ENCODE results near the gene ITGB1BP1.
A peak's percentile ranks its signal among the peaks of the same experiment; 100 is the strongest.

Gene ITGB1BP1, protein sequence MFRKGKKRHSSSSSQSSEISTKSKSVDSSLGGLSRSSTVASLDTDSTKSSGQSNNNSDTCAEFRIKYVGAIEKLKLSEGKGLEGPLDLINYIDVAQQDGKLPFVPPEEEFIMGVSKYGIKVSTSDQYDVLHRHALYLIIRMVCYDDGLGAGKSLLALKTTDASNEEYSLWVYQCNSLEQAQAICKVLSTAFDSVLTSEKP

GRCh38 chr2:9423100-9423921 lies at the start of gene ITGB1BP1, which contains the start of gene CPSF3:
Gene ITGB1BP1 (minus strand): TSS chr2:9423528. CDS start chr2:9418697, 4,831 bp downstream.
Gene CPSF3 (plus strand): TSS chr2:9423654. CDS start chr2:9423774, 120 bp downstream.
- peak; percentile 80 to 95 (median 94) for DNase-seq (ENCODE audit: low read depth in 2 of 3, low spot score in 2 of 3)

DNA sequence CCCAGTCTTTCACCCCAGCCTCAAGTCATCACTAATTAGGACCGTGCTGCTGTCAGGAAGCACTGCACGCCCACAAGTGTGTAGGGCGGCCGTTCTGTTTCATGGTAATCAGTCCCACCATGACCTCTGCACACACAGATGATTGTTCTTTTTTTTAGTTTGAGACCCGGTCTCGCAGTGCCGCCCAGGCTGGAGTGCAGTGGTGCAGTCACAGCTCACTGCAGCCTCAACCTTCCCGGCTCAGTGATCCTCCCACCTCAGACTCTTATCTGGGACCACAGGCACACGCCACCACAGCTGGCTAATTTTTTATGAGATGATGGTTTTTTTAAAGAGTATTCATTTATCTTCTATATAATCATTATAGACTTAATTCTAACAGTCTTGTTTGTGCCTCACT lies 49.2 kb upstream of the ITGB1BP1 start:
- DNase-seq (ENCODE audit: low read depth in 2 of 3, low spot score in 2 of 3), result no peak

DNA sequence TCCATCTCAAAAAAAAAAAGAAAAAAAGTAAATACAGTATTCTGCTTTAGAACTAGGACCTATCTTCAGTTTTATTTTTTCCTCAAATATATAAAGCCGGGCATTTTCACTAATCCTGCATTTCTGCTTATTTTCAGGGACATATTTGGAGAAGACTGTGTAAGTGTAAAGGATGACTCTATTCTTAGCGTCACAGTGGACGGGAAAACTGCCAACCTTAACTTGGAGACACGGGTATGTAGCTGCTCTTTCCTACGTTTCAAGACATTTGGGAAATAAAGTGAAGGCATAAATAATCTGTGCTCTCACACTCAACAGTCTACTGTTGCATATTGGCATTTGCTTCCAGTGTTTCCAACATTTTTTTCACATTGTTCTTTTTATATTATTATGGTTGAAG lies 47.9 kb upstream of the ITGB1BP1 start:
- no peak for DNase-seq (ENCODE audit: low read depth in 2 of 3, low spot score in 2 of 3)

- DNase-seq (ENCODE audit: low read depth in 2 of 3, low spot score in 2 of 3), result no peak
Measured at GRCh38 chr2:9467687-9468086, 44.4 kb upstream of the ITGB1BP1 start.

DNA sequence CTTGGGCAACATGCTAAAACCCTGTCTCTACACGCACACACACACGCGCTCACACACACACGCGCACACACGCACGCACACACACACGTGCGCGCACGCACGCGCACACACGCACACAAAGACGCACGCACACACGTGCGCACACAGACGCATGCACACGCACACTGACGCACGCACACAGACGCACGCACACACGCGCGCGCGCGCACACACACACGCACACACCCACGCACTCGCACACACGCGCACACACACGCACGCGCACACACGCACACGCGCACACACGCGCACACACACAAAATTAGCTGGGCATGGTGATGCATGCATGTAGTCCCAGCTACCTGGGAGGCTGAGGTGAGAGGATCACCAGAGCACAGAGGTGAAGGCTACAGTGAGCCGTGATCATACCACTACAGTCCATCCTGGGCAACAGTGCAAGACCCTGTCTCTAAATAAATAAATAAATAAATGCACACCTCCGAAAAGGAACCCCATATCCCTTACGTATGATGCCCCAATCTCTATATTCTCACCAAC lies 42.9 kb upstream of the ITGB1BP1 start:
- no peak for DNase-seq (ENCODE audit: low read depth in 2 of 3, low spot score in 2 of 3)

DNA sequence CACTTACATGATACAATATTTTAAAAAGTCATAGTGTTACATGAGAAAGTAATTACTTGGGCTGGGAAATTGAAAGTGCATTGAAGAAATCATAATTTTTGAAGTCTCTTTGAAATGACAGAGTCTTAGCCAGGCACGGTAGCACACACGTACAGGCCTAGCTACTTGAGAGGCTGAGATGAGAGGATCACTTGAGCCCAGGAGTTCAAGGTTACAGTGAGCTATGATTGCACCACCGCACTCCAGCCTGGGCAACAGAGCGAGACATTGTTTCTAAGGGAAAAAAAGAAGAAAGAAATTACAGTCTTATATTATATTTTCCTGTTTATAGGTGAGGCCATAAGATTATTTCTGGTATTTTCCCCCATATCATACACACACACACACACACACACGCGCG lies 41.8 kb upstream of the ITGB1BP1 start:
- no peak for DNase-seq (ENCODE audit: low read depth in 2 of 3, low spot score in 2 of 3)

DNA sequence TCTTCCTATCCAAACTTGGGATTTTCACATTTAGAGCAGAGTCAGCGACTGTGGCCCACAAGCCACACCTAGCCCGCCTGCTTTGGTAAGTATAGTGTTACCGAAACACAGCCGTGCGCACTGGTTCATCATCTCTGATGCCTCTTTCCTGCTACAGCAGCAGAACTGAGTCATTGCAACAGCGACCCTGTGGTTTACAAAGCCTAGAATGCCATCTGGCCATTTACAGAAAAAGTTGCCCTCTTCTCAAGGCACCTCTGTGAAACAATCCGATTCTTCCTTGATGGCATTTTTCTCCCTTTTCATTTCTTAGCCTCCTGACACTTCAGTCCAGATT lies 40.3 kb upstream of the ITGB1BP1 start:
- no peak for DNase-seq (ENCODE audit: low read depth in 2 of 3, low spot score in 2 of 3)

DNA sequence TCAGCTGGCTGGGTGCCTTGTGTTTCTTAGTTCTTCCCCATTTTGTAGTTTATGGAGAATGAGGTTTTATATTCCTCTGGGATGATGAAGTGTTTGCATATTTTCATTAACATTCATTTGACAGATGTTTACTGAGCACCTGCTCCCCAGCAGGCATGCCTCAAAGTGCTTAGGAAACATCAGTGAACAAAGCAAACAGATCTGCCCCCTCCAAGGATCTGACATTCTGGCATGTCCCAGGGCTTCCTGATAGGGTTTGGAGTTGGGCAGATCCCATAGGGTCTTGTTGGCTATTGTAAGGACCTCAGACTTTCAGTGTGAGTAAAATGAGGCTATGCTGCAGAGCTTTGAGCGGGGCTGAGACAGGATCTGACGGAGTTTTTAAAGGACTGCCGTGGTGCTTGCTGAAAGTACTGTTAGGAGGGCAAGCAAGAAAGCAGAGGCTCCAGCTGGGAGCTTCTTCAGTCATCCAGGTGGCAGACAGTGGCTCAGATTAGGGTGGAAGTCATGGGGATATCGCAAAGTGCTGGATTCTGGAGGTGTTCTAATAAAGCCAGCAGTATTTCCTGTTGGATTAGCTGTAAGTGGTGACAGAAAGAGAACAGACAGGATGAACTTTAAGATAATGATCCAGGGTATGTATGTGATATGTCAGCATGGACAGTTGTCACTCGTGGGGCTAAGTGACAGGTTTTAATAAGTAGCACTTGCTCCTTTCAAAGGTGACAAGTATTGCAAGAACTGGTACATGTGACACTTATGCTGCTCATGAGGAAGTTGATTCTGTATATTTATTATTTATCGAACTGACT lies 39.8 kb upstream of the ITGB1BP1 start:
- DNase-seq (ENCODE audit: low read depth in 2 of 3, low spot score in 2 of 3), result no peak

- DNase-seq (ENCODE audit: low read depth in 2 of 3, low spot score in 2 of 3), result no peak
Measured at GRCh38 chr2:9462313-9462712, 39.0 kb upstream of the ITGB1BP1 start.

DNA sequence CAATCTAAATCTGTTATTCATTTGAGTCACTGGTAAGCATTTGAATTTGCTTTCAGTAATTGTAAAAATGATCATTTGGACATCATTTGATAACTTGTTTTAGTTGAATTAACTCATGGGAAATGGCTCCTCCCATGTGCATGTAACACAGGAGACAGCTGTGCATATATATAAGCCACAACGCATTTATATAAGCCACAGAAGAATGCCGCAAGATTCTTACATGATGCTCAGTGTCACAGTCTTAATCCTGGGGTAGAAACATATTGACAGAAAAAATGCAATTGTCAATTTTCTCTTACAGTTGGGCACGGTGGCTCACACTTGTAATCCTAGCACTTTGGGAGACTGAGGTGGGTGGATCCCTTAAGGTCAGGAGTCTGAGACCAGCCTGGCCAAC lies 37.8 kb upstream of the ITGB1BP1 start:
- DNase-seq (ENCODE audit: low read depth in 2 of 3, low spot score in 2 of 3), result no peak

GRCh38 chr2:9460441-9461017 lies 37.2 kb upstream of the ITGB1BP1 start:
- DNase-seq (ENCODE audit: low read depth in 2 of 3, low spot score in 2 of 3), result no peak

GRCh38 chr2:9451231-9451630 lies 27.9 kb upstream of the ITGB1BP1 start:
- no peak for DNase-seq (ENCODE audit: low read depth in 2 of 3, low spot score in 2 of 3)

DNA sequence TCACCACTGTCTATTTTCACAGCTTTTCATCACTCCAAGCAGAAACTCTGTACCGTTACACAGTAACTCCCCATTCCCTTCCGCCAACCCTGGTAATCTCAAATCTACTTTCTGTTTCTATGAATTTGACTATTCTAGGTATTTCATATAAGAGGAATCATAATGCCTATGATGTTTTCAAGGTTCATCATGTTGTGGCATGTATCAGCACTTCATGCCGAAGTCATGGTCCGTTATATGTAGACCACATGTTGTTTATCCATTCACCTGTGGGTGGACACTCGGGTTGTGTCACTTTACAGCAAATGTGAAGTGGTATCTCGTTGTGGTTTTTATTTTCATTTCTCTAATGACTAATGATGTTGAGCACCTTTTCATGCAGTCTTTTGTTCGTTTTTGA lies 21.8 kb upstream of the ITGB1BP1 start:
- DNase-seq (ENCODE audit: low read depth in 2 of 3, low spot score in 2 of 3), result no peak

- DNase-seq (ENCODE audit: low read depth in 2 of 3, low spot score in 2 of 3), result no peak
Measured at GRCh38 chr2:9443526-9443925, 20.2 kb upstream of the ITGB1BP1 start.

DNA sequence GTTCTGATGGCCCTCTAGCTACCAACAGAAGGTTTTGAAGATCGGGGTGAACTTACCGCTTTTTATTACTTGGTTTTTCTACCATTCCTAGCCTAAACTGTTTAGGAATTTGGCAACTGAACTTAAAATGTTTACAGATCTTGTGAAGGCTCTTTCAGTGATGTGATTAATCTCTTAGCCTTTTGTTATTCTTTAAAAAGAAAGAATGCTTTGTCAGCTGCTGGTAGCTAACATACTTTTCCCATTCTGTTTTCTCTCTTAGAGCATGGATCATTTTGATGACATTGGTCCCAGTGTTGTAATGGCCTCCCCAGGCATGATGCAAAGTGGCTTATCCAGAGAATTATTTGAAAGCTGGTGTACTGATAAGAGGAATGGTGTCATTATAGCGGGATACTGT lies 18.2 kb upstream of the ITGB1BP1 start:
- DNase-seq (ENCODE audit: low read depth in 2 of 3, low spot score in 2 of 3), result no peak

DNA sequence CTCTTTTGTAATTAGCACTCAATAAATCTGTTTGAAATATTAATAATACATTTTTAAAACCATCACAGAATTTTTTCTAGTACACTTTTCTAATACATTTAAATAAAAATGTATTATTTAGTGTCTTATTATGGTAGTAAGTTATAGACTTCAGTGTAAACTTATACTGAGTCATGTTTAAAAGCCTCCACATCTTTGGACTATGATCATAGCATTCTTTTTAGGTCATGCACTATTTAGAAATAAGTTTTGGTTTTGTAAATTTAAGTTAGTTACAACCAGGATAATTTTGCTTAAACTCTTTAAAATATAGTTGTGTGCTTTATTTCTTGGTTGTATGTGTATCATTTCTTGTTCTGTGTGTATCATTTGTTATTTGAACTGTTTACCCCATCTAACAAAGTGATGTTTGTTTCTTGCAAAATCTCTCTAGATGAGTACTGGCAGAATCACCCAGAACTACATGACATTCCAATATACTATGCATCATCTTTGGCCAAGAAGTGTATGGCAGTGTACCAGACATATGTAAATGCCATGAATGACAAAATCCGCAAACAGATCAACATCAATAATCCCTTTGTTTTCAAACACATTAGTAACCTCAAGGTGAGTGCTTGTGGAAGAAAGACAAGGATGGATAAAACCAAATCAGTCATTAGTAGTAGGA lies 16.9 kb upstream of the ITGB1BP1 start:
- DNase-seq (ENCODE audit: low read depth in 2 of 3, low spot score in 2 of 3), result no peak

GRCh38 chr2:9439536-9439935 lies 16.2 kb upstream of the ITGB1BP1 start:
- DNase-seq (ENCODE audit: low read depth in 2 of 3, low spot score in 2 of 3), result no peak

GRCh38 chr2:9434489-9434888 lies 11.2 kb upstream of the ITGB1BP1 start:
- no peak for DNase-seq (ENCODE audit: low read depth in 2 of 3, low spot score in 2 of 3)

DNA sequence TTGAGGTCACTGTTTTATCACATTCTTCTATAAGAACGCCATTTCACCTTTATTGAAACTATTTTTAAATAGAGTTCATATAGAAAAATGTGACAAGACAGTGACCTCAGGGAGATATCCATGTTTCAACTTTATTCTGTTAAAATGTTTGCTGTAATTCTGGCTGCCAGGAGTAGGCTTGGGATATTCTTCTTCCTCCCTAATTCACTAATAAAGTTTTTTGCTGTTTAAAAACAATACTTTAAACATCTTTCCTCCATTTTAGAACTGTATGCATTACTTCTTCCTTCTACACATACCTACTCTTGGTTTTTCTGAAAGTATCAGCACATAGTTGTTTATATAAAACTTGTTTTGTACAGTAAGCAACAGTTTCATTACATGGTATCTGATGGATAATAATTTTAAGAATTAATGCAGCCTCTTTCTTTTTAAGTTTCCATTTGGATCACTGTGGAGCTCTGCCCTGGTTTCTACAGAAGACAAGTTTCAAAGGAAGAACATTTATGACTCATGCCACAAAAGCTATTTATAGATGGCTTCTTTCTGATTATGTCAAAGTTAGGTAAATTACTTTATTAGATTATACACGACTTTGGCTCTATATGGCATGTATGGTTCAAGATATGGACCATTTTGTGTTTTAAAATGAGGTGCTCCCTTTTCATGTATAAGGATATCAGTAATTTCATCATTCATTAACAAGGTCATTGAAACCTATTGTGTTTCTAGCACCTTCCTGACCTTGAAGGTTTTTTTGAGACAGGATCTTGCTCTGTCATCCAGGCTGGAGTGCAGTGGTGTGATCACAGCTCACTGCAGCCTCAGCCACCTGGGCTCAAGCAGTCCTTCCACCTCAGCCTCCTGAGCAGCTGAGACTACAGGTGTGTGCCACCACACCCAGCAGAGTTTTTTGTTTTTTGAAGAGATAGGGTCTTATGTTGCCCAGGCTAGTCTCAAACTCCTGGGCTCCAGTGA lies 7.3 kb upstream of the ITGB1BP1 start:
- DNase-seq (ENCODE audit: low read depth in 2 of 3, low spot score in 2 of 3), result no peak

Data from activated CD8-positive, alpha-beta memory T cell treated with anti-CD3 and anti-CD28 coated beads for 48 hours (primary cell).